HCT116 (cell line): ENCODE results near the gene PPP2R5C. TPM values are rescaled to one million over a fixed set of nuclear protein-coding genes. Genes with fewer than 3 reads are reported as not detected.

Experiments used
- ATAC-seq: fragments of 200-7000 bp; cut with Tn5 transposase; 2 replicates; pipeline ENCODE4 v1.9.1; 2020; ENCODE audit warnings: mild to moderate bottlenecking, moderate library complexity
- BruUV-seq: library from RNA; stranded (reverse); fragments of 400-500 nt; replicated peaks from 2 replicates; lab custom pipeline; 2021; lab: Mats Ljungman, UMichigan
- CTCF ChIA-PET: fragments of 300-600 bp; sonication (Branson Sonifier 250); formaldehyde crosslinking; loops from one replicate; lab custom pipeline; 2021; ENCODE audit warnings: antibody characterized with exemption; lab: Charles Lee
- POLR2A ChIA-PET: fragments of 300-600, 350-600 bp; sonication (Branson Sonifier 250); formaldehyde crosslinking; loops from one replicate; lab custom pipeline; 2021; ENCODE audit warnings: antibody characterized with exemption; lab: Charles Lee
- RAD21 ChIA-PET, 2 experiments: fragments of 300-600 bp; sonication (Branson Sonifier 250); formaldehyde crosslinking; loops; one replicate each; lab custom pipeline; 2023; ENCODE audit warnings: low total read pairs in 2 of 2; ENCODE audit not compliant: uncharacterized antibody in 2 of 2, unreplicated experiment in 2 of 2, low non-redundant PET in 1 of 2; lab: Charles Lee
- DNase-seq: peaks from one replicate; pipeline ENCODE4 v3.0.0-alpha.2; 2010; ENCODE audit warnings: low read depth, low spot score
- H2AFZ ChIP-seq: fragments of 200-600 bp; shearing (Covaris generic), sonication (generic); 2 replicates; pipeline ENCODE4 v1.6.1; 2017; ENCODE audit warnings: low read depth, mixed run types, mixed read lengths, antibody characterized with exemption, low read length; ENCODE audit not compliant: poor library complexity, severe bottlenecking
- H3K27ac ChIP-seq: 2 replicates; pipeline ENCODE4 v1.5.1; 2012; ENCODE audit warnings: low read depth, low read length
- H3K27me3 ChIP-seq: fragments of 200-600 bp; sonication (generic); 2 replicates; pipeline ENCODE4 v1.6.1; 2016; ENCODE audit warnings: mixed run types, low read length, mixed read lengths; ENCODE audit not compliant: insufficient read depth
- H3K36me3 ChIP-seq, 2 experiments: fragments of 200-500 bp in 1 of 2; fragments of 200-600 bp in 1 of 2; sonication (Bioruptor generic) in 1 of 2; sonication (generic) in 1 of 2; 2 replicates each; pipeline versions ENCODE4 v1.5.1 to v1.6.1; 2014 to 2016; ENCODE audit warnings: low read length in 2 of 2, inconsistent platforms in 1 of 2, mixed read lengths in 1 of 2, mixed run types in 1 of 2; ENCODE audit not compliant: insufficient read depth in 2 of 2, control insufficient read depth in 1 of 2
- H3K4me1 ChIP-seq, 2 experiments: fragments of 200-600 bp in 1 of 2; sonication (generic) in 1 of 2; 2 replicates each; pipeline versions ENCODE4 v1.5.1 to v1.6.1; 2012 to 2017; ENCODE audit warnings: low read length in 2 of 2, inconsistent platforms in 1 of 2, mild to moderate bottlenecking in 1 of 2, mixed read lengths in 1 of 2, mixed run types in 1 of 2, moderate library complexity in 1 of 2; ENCODE audit not compliant: insufficient read depth in 2 of 2, control insufficient read depth in 1 of 2
- H3K4me2 ChIP-seq: fragments of 200-600 bp; sonication (generic); 2 replicates; pipeline ENCODE4 v1.6.1; 2017; ENCODE audit warnings: mixed run types, low read length, mixed read lengths
- H3K4me3 ChIP-seq, 2 experiments: fragments of 200-600 bp in 1 of 2; sonication (generic) in 1 of 2; replicated peaks in 1 of 2; 2 replicates each; pipeline ENCODE4 v1.5.1; 2011 to 2016; ENCODE audit warnings: low read length in 2 of 2, control low read depth in 1 of 2, low read depth in 1 of 2, mild to moderate bottlenecking in 1 of 2, mixed read lengths in 1 of 2, mixed run types in 1 of 2
- H3K79me2 ChIP-seq: fragments of 200-600 bp; sonication (generic); 2 replicates; pipeline ENCODE4 v1.6.1; 2017; ENCODE audit warnings: mild to moderate bottlenecking, mixed run types, low read length, moderate library complexity, mixed read lengths; ENCODE audit not compliant: insufficient read depth
- H3K9ac ChIP-seq: fragments of 200-600 bp; sonication (generic); 2 replicates; pipeline ENCODE4 v1.6.1; 2016; ENCODE audit warnings: low read length, mixed read lengths
- H3K9me2 ChIP-seq: fragments of 200-600 bp; sonication (generic), shearing (Covaris generic); 2 replicates; pipeline ENCODE4 v1.6.1; 2017; ENCODE audit warnings: mixed run types, mild to moderate bottlenecking, moderate library complexity; ENCODE audit not compliant: insufficient read depth
- H3K9me3 ChIP-seq, 2 experiments: fragments of 200-500 bp in 1 of 2; fragments of 200-600 bp in 1 of 2; sonication (Bioruptor generic) in 1 of 2; sonication (generic) in 1 of 2; 2 replicates each; pipeline ENCODE4 v1.6.1; 2014 to 2017; ENCODE audit warnings: low read length in 2 of 2, mixed read lengths in 2 of 2, inconsistent platforms in 1 of 2, low read depth in 1 of 2, mild to moderate bottlenecking in 1 of 2, mixed run types in 1 of 2, moderate library complexity in 1 of 2; ENCODE audit not compliant: control insufficient read depth in 1 of 2, insufficient read depth in 1 of 2
- H4K20me1 ChIP-seq: fragments of 200-600 bp; sonication (generic), shearing (Covaris generic); 2 replicates; pipeline ENCODE4 v1.6.1; 2017; ENCODE audit warnings: mixed run types, mild to moderate bottlenecking, moderate library complexity; ENCODE audit not compliant: insufficient read depth
- FOSL1 ChIP-seq: IDR thresholded peaks from 2 replicates; pipeline ENCODE4 v1.6.1; 2012; ENCODE audit warnings: low read depth
- JUND ChIP-seq: IDR thresholded peaks from 2 replicates; pipeline ENCODE4 v1.6.1; 2012
- POLR2A ChIP-seq: IDR thresholded peaks from 2 replicates; pipeline ENCODE4 v1.7.0; 2011; ENCODE audit warnings: borderline replicate concordance; ENCODE audit not compliant: insufficient read depth, insufficient read length; ENCODE audit errors: extremely low read depth
- SIN3A ChIP-seq: IDR thresholded peaks from 2 replicates; pipeline ENCODE4 v1.6.1; 2012; ENCODE audit warnings: low read depth
- ZFX ChIP-seq: fragments of 450-650 bp; IDR thresholded peaks from 2 replicates; pipeline ENCODE4 v1.6.1; 2017
- intact Hi-C: fragments of 100-400 bp; cut with micrococcal nuclease; formaldehyde crosslinking; loops from 2 replicates; pipeline ENCODE4 v1.10.0; 2022
- total RNA-seq: library from RNA; stranded (reverse); gene quantifications from one replicate; pipeline ENCODE4 v1.2.1, GENCODE V29; 2021; ENCODE audit not compliant: unreplicated experiment
- TF ChIP-seq, protein P1 (sequence below): IDR thresholded peaks from 2 replicates; pipeline ENCODE4 v1.6.1; 2011; ENCODE audit warnings: mild to moderate bottlenecking, low read length, moderate library complexity; ENCODE audit not compliant: insufficient replicate concordance; ENCODE audit errors: extremely low read depth
- TF ChIP-seq, protein P2 (sequence below), 3 experiments: fragments of 200-600 bp in 1 of 3; sonication (generic) in 1 of 3; IDR thresholded peaks in 2 of 3; conservative IDR thresholded peaks in 1 of 3; 2 replicates each; pipeline ENCODE4 v1.5.1; 2012 to 2017; ENCODE audit warnings: low read depth in 2 of 3, low read length in 2 of 3, antibody characterized with exemption in 1 of 3, borderline replicate concordance in 1 of 3, control low read depth in 1 of 3, mild to moderate bottlenecking in 1 of 3, mixed read lengths in 1 of 3, mixed run types in 1 of 3, moderate library complexity in 1 of 3; ENCODE audit not compliant: insufficient read depth in 1 of 3
- TF ChIP-seq, protein P3 (sequence below): IDR thresholded peaks from 2 replicates; pipeline ENCODE4 v1.6.1; 2012; ENCODE audit warnings: low read depth

Gene PPP2R5C
- total RNA-seq, 1 experiment from 2014 or later = 117 TPM

DNA sequence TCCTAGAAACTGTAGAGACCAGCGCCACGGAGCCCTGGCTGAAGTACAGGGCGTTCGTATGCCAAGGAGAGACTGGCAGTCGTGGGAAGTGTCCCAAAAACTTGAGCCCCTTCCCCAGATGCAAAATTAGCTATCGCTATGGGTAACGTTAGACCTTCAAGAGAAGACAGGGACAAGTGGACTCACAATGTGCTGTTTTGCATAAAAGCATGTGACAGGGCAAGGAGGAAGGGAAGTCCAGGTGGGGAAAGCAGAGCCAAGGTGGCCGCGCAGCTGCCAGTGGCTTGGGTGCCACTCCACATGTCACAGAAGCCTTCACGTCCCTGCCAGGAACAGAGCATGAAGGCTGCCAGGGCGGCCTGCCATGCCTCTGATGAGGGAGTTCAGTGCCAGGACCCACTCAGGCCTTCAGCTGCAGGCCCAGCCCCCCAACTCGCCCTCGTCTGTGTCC, 141.6 kb downstream of the PPP2R5C start:
- BruUV-seq = no TSS peak
- H3K79me2 ChIP-seq = no peaks in the 10 kb centered on the region
- H3K9ac ChIP-seq = no peak overlapping the region
- no peaks in the 10 kb centered on the region for H3K27me3 ChIP-seq
- ChIA-PET RAD21 (no interaction called here), CTCF (no interaction called here), POLR2A (no interaction called here)
- TF ChIP-seq, protein P1, sequence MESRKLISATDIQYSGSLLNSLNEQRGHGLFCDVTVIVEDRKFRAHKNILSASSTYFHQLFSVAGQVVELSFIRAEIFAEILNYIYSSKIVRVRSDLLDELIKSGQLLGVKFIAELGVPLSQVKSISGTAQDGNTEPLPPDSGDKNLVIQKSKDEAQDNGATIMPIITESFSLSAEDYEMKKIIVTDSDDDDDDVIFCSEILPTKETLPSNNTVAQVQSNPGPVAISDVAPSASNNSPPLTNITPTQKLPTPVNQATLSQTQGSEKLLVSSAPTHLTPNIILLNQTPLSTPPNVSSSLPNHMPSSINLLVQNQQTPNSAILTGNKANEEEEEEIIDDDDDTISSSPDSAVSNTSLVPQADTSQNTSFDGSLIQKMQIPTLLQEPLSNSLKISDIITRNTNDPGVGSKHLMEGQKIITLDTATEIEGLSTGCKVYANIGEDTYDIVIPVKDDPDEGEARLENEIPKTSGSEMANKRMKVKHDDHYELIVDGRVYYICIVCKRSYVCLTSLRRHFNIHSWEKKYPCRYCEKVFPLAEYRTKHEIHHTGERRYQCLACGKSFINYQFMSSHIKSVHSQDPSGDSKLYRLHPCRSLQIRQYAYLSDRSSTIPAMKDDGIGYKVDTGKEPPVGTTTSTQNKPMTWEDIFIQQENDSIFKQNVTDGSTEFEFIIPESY = no peak
- TF ChIP-seq, protein P2, sequence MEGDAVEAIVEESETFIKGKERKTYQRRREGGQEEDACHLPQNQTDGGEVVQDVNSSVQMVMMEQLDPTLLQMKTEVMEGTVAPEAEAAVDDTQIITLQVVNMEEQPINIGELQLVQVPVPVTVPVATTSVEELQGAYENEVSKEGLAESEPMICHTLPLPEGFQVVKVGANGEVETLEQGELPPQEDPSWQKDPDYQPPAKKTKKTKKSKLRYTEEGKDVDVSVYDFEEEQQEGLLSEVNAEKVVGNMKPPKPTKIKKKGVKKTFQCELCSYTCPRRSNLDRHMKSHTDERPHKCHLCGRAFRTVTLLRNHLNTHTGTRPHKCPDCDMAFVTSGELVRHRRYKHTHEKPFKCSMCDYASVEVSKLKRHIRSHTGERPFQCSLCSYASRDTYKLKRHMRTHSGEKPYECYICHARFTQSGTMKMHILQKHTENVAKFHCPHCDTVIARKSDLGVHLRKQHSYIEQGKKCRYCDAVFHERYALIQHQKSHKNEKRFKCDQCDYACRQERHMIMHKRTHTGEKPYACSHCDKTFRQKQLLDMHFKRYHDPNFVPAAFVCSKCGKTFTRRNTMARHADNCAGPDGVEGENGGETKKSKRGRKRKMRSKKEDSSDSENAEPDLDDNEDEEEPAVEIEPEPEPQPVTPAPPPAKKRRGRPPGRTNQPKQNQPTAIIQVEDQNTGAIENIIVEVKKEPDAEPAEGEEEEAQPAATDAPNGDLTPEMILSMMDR (IDR thresholded peaks at IDR 0.05 in 2 of 3, conservative IDR thresholded peaks at IDR 0.05 in 1 of 3; ENCODE audit: borderline replicate concordance in 1 of 3, insufficient read depth in 1 of 3, low read depth in 2 of 3, low read length in 2 of 3) = no peak
- TF ChIP-seq POLR2A = no peak
- no peak for TF ChIP-seq FOSL1
- TF ChIP-seq SIN3A = no peak
- TF ChIP-seq, protein P3, sequence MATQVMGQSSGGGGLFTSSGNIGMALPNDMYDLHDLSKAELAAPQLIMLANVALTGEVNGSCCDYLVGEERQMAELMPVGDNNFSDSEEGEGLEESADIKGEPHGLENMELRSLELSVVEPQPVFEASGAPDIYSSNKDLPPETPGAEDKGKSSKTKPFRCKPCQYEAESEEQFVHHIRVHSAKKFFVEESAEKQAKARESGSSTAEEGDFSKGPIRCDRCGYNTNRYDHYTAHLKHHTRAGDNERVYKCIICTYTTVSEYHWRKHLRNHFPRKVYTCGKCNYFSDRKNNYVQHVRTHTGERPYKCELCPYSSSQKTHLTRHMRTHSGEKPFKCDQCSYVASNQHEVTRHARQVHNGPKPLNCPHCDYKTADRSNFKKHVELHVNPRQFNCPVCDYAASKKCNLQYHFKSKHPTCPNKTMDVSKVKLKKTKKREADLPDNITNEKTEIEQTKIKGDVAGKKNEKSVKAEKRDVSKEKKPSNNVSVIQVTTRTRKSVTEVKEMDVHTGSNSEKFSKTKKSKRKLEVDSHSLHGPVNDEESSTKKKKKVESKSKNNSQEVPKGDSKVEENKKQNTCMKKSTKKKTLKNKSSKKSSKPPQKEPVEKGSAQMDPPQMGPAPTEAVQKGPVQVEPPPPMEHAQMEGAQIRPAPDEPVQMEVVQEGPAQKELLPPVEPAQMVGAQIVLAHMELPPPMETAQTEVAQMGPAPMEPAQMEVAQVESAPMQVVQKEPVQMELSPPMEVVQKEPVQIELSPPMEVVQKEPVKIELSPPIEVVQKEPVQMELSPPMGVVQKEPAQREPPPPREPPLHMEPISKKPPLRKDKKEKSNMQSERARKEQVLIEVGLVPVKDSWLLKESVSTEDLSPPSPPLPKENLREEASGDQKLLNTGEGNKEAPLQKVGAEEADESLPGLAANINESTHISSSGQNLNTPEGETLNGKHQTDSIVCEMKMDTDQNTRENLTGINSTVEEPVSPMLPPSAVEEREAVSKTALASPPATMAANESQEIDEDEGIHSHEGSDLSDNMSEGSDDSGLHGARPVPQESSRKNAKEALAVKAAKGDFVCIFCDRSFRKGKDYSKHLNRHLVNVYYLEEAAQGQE = no peak
- no peak for TF ChIP-seq ZFX
- TF ChIP-seq JUND = no peak
- H2AFZ ChIP-seq = no peak overlapping the region
- H3K36me3 ChIP-seq = peaks cover 14 to 30% of the 10 kb centered on the region in 2 experiments; a peak in 3 of 4 replicates
- H4K20me1 ChIP-seq = no peaks in the 10 kb centered on the region
- H3K4me1 ChIP-seq = no peaks in the 10 kb centered on the region
- no peak overlapping the region for H3K4me3 ChIP-seq
- no peak overlapping the region for H3K27ac ChIP-seq
- H3K9me2 ChIP-seq = no peaks in the 10 kb centered on the region
- H3K4me2 ChIP-seq = no peak overlapping the region
- no peaks in the 10 kb centered on the region for H3K9me3 ChIP-seq
- DNase-seq = no peak
- intact Hi-C loops = no loop called here
- ATAC-seq = no peak
